ENCODE data around the gene SLC23A1.

- 0 out of 2 replicates have a peak, but pooled peaks have one; percentile 12 for TF ChIP-seq CTCF (conservative IDR thresholded peaks at IDR 0.05; ENCODE audit: low read length)
- no peak for TF ChIP-seq EZH2phosphoT487 (IDR thresholded peaks at IDR 0.05; ENCODE audit: borderline replicate concordance)
Observed at GRCh38 chr5:139388198-139388821, 5.2 kb upstream of the SLC23A1 start.

Measured in Loucy (cell line).